HCT116 (cell line): ENCODE data around the gene TCIRG1. TPM values are rescaled to one million over a fixed set of nuclear protein-coding genes. Genes with fewer than 3 reads are reported as not detected.

Source experiments
- ATAC-seq: fragments of 200-7000 bp; cut with Tn5 transposase; 2 replicates; pipeline ENCODE4 v1.9.1; 2020; ENCODE audit warnings: mild to moderate bottlenecking, moderate library complexity
- BruUV-seq: library from RNA; stranded (reverse); fragments of 400-500 nt; replicated peaks from 2 replicates; lab custom pipeline; 2021; lab: Mats Ljungman, UMichigan
- CTCF ChIA-PET: fragments of 300-600 bp; sonication (Branson Sonifier 250); formaldehyde crosslinking; loops from one replicate; lab custom pipeline; 2021; ENCODE audit warnings: antibody characterized with exemption; lab: Charles Lee
- POLR2A ChIA-PET: fragments of 300-600, 350-600 bp; sonication (Branson Sonifier 250); formaldehyde crosslinking; loops from one replicate; lab custom pipeline; 2021; ENCODE audit warnings: antibody characterized with exemption; lab: Charles Lee
- RAD21 ChIA-PET, 2 experiments: fragments of 300-600 bp; sonication (Branson Sonifier 250); formaldehyde crosslinking; loops; one replicate each; lab custom pipeline; 2023; ENCODE audit warnings: low total read pairs in 2 of 2; ENCODE audit not compliant: uncharacterized antibody in 2 of 2, unreplicated experiment in 2 of 2, low non-redundant PET in 1 of 2; lab: Charles Lee
- DNase-seq: peaks from one replicate; pipeline ENCODE4 v3.0.0-alpha.2; 2010; ENCODE audit warnings: low read depth, low spot score
- H2AFZ ChIP-seq: fragments of 200-600 bp; shearing (Covaris generic), sonication (generic); 2 replicates; pipeline ENCODE4 v1.6.1; 2017; ENCODE audit warnings: low read depth, mixed run types, mixed read lengths, antibody characterized with exemption, low read length; ENCODE audit not compliant: poor library complexity, severe bottlenecking
- H3K27ac ChIP-seq: 2 replicates; pipeline ENCODE4 v1.5.1; 2012; ENCODE audit warnings: low read depth, low read length
- H3K27me3 ChIP-seq: fragments of 200-600 bp; sonication (generic); 2 replicates; pipeline ENCODE4 v1.6.1; 2016; ENCODE audit warnings: mixed run types, low read length, mixed read lengths; ENCODE audit not compliant: insufficient read depth
- H3K36me3 ChIP-seq, 2 experiments: fragments of 200-500 bp in 1 of 2; fragments of 200-600 bp in 1 of 2; sonication (Bioruptor generic) in 1 of 2; sonication (generic) in 1 of 2; 2 replicates each; pipeline versions ENCODE4 v1.5.1 to v1.6.1; 2014 to 2016; ENCODE audit warnings: low read length in 2 of 2, inconsistent platforms in 1 of 2, mixed read lengths in 1 of 2, mixed run types in 1 of 2; ENCODE audit not compliant: insufficient read depth in 2 of 2, control insufficient read depth in 1 of 2
- H3K4me1 ChIP-seq, 2 experiments: fragments of 200-600 bp in 1 of 2; sonication (generic) in 1 of 2; 2 replicates each; pipeline versions ENCODE4 v1.5.1 to v1.6.1; 2012 to 2017; ENCODE audit warnings: low read length in 2 of 2, inconsistent platforms in 1 of 2, mild to moderate bottlenecking in 1 of 2, mixed read lengths in 1 of 2, mixed run types in 1 of 2, moderate library complexity in 1 of 2; ENCODE audit not compliant: insufficient read depth in 2 of 2, control insufficient read depth in 1 of 2
- H3K4me2 ChIP-seq: fragments of 200-600 bp; sonication (generic); 2 replicates; pipeline ENCODE4 v1.6.1; 2017; ENCODE audit warnings: mixed run types, low read length, mixed read lengths
- H3K4me3 ChIP-seq, 2 experiments: fragments of 200-600 bp in 1 of 2; sonication (generic) in 1 of 2; replicated peaks in 1 of 2; 2 replicates each; pipeline ENCODE4 v1.5.1; 2011 to 2016; ENCODE audit warnings: low read length in 2 of 2, control low read depth in 1 of 2, low read depth in 1 of 2, mild to moderate bottlenecking in 1 of 2, mixed read lengths in 1 of 2, mixed run types in 1 of 2
- H3K79me2 ChIP-seq: fragments of 200-600 bp; sonication (generic); 2 replicates; pipeline ENCODE4 v1.6.1; 2017; ENCODE audit warnings: mild to moderate bottlenecking, mixed run types, low read length, moderate library complexity, mixed read lengths; ENCODE audit not compliant: insufficient read depth
- H3K9ac ChIP-seq: fragments of 200-600 bp; sonication (generic); 2 replicates; pipeline ENCODE4 v1.6.1; 2016; ENCODE audit warnings: low read length, mixed read lengths
- H3K9me2 ChIP-seq: fragments of 200-600 bp; sonication (generic), shearing (Covaris generic); 2 replicates; pipeline ENCODE4 v1.6.1; 2017; ENCODE audit warnings: mixed run types, mild to moderate bottlenecking, moderate library complexity; ENCODE audit not compliant: insufficient read depth
- H3K9me3 ChIP-seq, 2 experiments: fragments of 200-500 bp in 1 of 2; fragments of 200-600 bp in 1 of 2; sonication (Bioruptor generic) in 1 of 2; sonication (generic) in 1 of 2; 2 replicates each; pipeline ENCODE4 v1.6.1; 2014 to 2017; ENCODE audit warnings: low read length in 2 of 2, mixed read lengths in 2 of 2, inconsistent platforms in 1 of 2, low read depth in 1 of 2, mild to moderate bottlenecking in 1 of 2, mixed run types in 1 of 2, moderate library complexity in 1 of 2; ENCODE audit not compliant: control insufficient read depth in 1 of 2, insufficient read depth in 1 of 2
- H4K20me1 ChIP-seq: fragments of 200-600 bp; sonication (generic), shearing (Covaris generic); 2 replicates; pipeline ENCODE4 v1.6.1; 2017; ENCODE audit warnings: mixed run types, mild to moderate bottlenecking, moderate library complexity; ENCODE audit not compliant: insufficient read depth
- ATF3 ChIP-seq: IDR thresholded peaks from 2 replicates; pipeline ENCODE4 v1.6.1; 2012
- CBX3 ChIP-seq: IDR thresholded peaks from 2 replicates; pipeline ENCODE4 v1.6.1; 2012; ENCODE audit warnings: low read depth
- CTCF ChIP-seq, 3 experiments: fragments of 200-600 bp in 1 of 3; sonication (generic) in 1 of 3; IDR thresholded peaks in 2 of 3; conservative IDR thresholded peaks in 1 of 3; 2 replicates each; pipeline ENCODE4 v1.5.1; 2012 to 2017; ENCODE audit warnings: low read depth in 2 of 3, low read length in 2 of 3, antibody characterized with exemption in 1 of 3, borderline replicate concordance in 1 of 3, control low read depth in 1 of 3, mild to moderate bottlenecking in 1 of 3, mixed read lengths in 1 of 3, mixed run types in 1 of 3, moderate library complexity in 1 of 3; ENCODE audit not compliant: insufficient read depth in 1 of 3
- EZH2 ChIP-seq: fragments of 200-600 bp; sonication (generic); IDR thresholded peaks from 2 replicates; pipeline ENCODE4 v1.6.1; 2017; ENCODE audit warnings: antibody characterized with exemption, mixed run types
- JUND ChIP-seq: IDR thresholded peaks from 2 replicates; pipeline ENCODE4 v1.6.1; 2012
- REST ChIP-seq: IDR thresholded peaks from 2 replicates; pipeline ENCODE4 v1.6.1; 2012; ENCODE audit warnings: low read depth
- TCF7L2 ChIP-seq: IDR thresholded peaks from 2 replicates; pipeline ENCODE4 v1.7.0; 2011; ENCODE audit warnings: borderline replicate concordance, inconsistent platforms; ENCODE audit not compliant: insufficient read depth, insufficient read length; ENCODE audit errors: extremely low read depth
- YY1 ChIP-seq: IDR thresholded peaks from 2 replicates; pipeline ENCODE4 v1.6.1; 2011; ENCODE audit warnings: low read length, low read depth, moderate library complexity, mild to moderate bottlenecking; ENCODE audit not compliant: insufficient replicate concordance; ENCODE audit errors: extremely low read depth
- ZBTB33 ChIP-seq: IDR thresholded peaks from 2 replicates; pipeline ENCODE4 v1.6.1; 2011; ENCODE audit warnings: mild to moderate bottlenecking, low read length, moderate library complexity; ENCODE audit not compliant: insufficient replicate concordance; ENCODE audit errors: extremely low read depth
- ZFX ChIP-seq: fragments of 450-650 bp; IDR thresholded peaks from 2 replicates; pipeline ENCODE4 v1.6.1; 2017
- intact Hi-C: fragments of 100-400 bp; cut with micrococcal nuclease; formaldehyde crosslinking; loops from 2 replicates; pipeline ENCODE4 v1.10.0; 2022
- total RNA-seq: library from RNA; stranded (reverse); gene quantifications from one replicate; pipeline ENCODE4 v1.2.1, GENCODE V29; 2021; ENCODE audit not compliant: unreplicated experiment

TCIRG1 gene
- total RNA-seq, 1 experiment from 2014 or later: 101 TPM

- no peak for TF ChIP-seq CTCF (IDR thresholded peaks at IDR 0.05 in 2 of 3, conservative IDR thresholded peaks at IDR 0.05 in 1 of 3; ENCODE audit: borderline replicate concordance in 1 of 3, insufficient read depth in 1 of 3, low read depth in 2 of 3, low read length in 2 of 3)
- TF ChIP-seq, all 23 proteins: peak for 0
These were observed 2.6 kb upstream of the TCIRG1 start (continued) for GRCh38 chr11:68036141-68036716.

GRCh38 chr11:68036717-68037239 is 2.0 kb upstream of the TCIRG1 start:
- BruUV-seq: no TSS peak
- TF ChIP-seq YY1 (no peak), ZFX (no peak), TCF7L2 (no peak), JUND (no peak), CBX3 (no peak), EZH2 (no peak), ATF3 (no peak), ZBTB33 (no peak), REST (no peak)
- H3K27ac ChIP-seq: no peak overlapping the region
- ATAC-seq (no peak), DNase-seq (no peak)
- H3K36me3 ChIP-seq: peaks cover 4 to 27% of the 10 kb centered on the region in 2 experiments; a peak in 2 of 4 replicates
- ChIA-PET POLR2A (no interaction called here), RAD21 (no interaction called here), CTCF (no interaction called here)
- intact Hi-C loops: loop anchor here (10.0 kb wide), 1 partner anchor 88 kb away; the partner anchor contains the start of gene CHKA
- no peak overlapping the region for H3K4me3 ChIP-seq
- H3K4me2 ChIP-seq: no peak overlapping the region
- no peak overlapping the region for H2AFZ ChIP-seq
- H3K79me2 ChIP-seq: peaks cover 42% of the 10 kb centered on the region
- H3K9me2 ChIP-seq: no peaks in the 10 kb centered on the region
- H4K20me1 ChIP-seq: no peaks in the 10 kb centered on the region
- peaks cover 15 to 30% of the 10 kb centered on the region in 2 experiments; a peak in 3 of 4 replicates for H3K4me1 ChIP-seq
- no peaks in the 10 kb centered on the region for H3K27me3 ChIP-seq
- H3K9ac ChIP-seq: no peak overlapping the region
- no peaks in the 10 kb centered on the region for H3K9me3 ChIP-seq
